Measurements from ENCODE around the gene STARD10. TPM values are rescaled to one million over a fixed set of nuclear protein-coding genes. Genes with fewer than 3 reads are reported as not detected.

The STARD10 gene
- total and polyA plus RNA-seq, 2 donors from 2014 or later: 40.7 to 127 TPM

DNA sequence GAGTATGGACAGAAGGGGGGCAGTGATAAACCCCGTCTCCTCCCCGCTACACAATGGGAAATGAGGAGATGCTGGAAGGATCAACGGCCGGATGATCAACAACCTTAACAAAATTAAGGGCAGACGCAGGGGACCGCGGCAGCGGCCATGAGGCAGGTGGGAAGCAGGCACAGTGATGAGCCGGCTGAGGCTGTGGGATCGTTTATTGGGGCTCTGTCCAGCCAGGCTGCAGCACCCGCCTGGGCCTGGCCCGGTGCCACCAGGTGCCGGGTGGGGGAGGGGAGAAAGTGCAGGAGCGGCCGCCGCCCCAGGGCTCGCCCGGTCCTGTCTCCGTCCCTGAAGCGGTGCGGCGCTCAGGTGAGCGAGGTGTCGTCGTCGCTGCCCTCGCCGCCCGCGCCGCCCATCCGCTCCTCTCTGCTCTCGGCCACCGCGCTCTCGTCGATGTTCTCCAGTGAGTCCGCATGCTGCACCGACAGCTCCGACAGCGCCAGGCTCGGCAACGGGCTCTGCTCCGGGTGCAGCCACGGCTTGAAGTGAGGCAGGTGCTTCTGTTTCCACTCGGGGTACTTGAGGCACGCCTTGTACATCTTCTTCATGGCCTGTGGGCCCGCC lies 39.2 kb downstream of the STARD10 start:
- intact Hi-C loops (cut with DNase I): no loop called here
- H3K27me3 ChIP-seq (ENCODE audit: control insufficient read depth, insufficient read depth, low read length): no peaks in the 10 kb centered on the region
- H3K4me1 ChIP-seq (ENCODE audit: control insufficient read depth in 2 of 3, insufficient read depth in 2 of 3, low read depth in 1 of 3, low read length in 3 of 3): peaks cover 3 to 16% (median 5%) of the 10 kb centered on the region in 3 donors
- peak in 1 of 5 donors; percentile 67 for DNase-seq
- no peak overlapping the region for H3K9ac ChIP-seq (ENCODE audit: low read length in 3 of 3)
- no peak overlapping the region for H3K4me3 ChIP-seq (ENCODE audit: low read length in 3 of 3)
- FAIRE-seq: no peak
- peaks cover 0 to 6% (median 6%) of the 10 kb centered on the region in 3 donors for H3K36me3 ChIP-seq (ENCODE audit: control insufficient read depth in 2 of 3, insufficient read depth in 3 of 3, low read length in 3 of 3)
- no peaks in the 10 kb centered on the region for H3K9me3 ChIP-seq (ENCODE audit: control insufficient read depth in 2 of 3, insufficient read depth in 1 of 3, low read length in 3 of 3)
- H3K27ac ChIP-seq (ENCODE audit: low read depth in 2 of 2, low read length in 2 of 2): no peak overlapping the region
- TF ChIP-seq, protein P1, sequence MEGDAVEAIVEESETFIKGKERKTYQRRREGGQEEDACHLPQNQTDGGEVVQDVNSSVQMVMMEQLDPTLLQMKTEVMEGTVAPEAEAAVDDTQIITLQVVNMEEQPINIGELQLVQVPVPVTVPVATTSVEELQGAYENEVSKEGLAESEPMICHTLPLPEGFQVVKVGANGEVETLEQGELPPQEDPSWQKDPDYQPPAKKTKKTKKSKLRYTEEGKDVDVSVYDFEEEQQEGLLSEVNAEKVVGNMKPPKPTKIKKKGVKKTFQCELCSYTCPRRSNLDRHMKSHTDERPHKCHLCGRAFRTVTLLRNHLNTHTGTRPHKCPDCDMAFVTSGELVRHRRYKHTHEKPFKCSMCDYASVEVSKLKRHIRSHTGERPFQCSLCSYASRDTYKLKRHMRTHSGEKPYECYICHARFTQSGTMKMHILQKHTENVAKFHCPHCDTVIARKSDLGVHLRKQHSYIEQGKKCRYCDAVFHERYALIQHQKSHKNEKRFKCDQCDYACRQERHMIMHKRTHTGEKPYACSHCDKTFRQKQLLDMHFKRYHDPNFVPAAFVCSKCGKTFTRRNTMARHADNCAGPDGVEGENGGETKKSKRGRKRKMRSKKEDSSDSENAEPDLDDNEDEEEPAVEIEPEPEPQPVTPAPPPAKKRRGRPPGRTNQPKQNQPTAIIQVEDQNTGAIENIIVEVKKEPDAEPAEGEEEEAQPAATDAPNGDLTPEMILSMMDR (IDR thresholded peaks at IDR 0.05; ENCODE audit: borderline replicate concordance, extremely low read depth, insufficient read depth): no peak

DNA sequence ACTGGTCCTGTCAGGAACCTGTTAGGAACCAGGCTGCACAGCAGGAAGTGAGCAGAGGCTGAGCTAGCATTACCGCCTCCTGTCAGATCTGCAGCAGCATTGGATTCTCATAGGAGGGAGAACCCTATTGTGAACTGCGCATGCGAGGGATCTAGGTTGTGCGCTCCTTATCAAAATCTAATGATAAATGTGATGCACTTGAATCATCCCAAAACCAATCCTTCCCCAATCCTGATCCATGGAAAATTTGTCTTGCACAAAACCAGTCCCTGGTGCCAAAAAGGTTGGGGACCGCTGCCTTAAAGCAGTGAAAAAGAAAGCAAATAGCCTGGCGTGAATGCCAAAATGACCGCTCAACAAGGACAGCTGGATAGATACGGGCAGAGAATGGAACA lies 39.7 kb downstream of the STARD10 start:
- H3K9ac ChIP-seq (ENCODE audit: low read length in 3 of 3): no peak overlapping the region
- H3K36me3 ChIP-seq (ENCODE audit: control insufficient read depth in 2 of 3, insufficient read depth in 3 of 3, low read length in 3 of 3): peaks cover 0 to 6% (median 6%) of the 10 kb centered on the region in 3 donors
- intact Hi-C loops (cut with DNase I): no loop called here
- H3K4me3 ChIP-seq (ENCODE audit: low read length in 3 of 3): no peak overlapping the region
- H3K27me3 ChIP-seq (ENCODE audit: control insufficient read depth, insufficient read depth, low read length): no peaks in the 10 kb centered on the region
- H3K9me3 ChIP-seq (ENCODE audit: control insufficient read depth in 2 of 3, insufficient read depth in 1 of 3, low read length in 3 of 3): no peaks in the 10 kb centered on the region
- H3K27ac ChIP-seq (ENCODE audit: low read depth in 2 of 2, low read length in 2 of 2): no peak overlapping the region
- FAIRE-seq: no peak
- H3K4me1 ChIP-seq (ENCODE audit: control insufficient read depth in 2 of 3, insufficient read depth in 2 of 3, low read depth in 1 of 3, low read length in 3 of 3): peaks cover 3 to 14% (median 5%) of the 10 kb centered on the region in 3 donors
- TF ChIP-seq, protein P1 (IDR thresholded peaks at IDR 0.05; ENCODE audit: borderline replicate concordance, extremely low read depth, insufficient read depth): no peak
- no peak for DNase-seq

DNA sequence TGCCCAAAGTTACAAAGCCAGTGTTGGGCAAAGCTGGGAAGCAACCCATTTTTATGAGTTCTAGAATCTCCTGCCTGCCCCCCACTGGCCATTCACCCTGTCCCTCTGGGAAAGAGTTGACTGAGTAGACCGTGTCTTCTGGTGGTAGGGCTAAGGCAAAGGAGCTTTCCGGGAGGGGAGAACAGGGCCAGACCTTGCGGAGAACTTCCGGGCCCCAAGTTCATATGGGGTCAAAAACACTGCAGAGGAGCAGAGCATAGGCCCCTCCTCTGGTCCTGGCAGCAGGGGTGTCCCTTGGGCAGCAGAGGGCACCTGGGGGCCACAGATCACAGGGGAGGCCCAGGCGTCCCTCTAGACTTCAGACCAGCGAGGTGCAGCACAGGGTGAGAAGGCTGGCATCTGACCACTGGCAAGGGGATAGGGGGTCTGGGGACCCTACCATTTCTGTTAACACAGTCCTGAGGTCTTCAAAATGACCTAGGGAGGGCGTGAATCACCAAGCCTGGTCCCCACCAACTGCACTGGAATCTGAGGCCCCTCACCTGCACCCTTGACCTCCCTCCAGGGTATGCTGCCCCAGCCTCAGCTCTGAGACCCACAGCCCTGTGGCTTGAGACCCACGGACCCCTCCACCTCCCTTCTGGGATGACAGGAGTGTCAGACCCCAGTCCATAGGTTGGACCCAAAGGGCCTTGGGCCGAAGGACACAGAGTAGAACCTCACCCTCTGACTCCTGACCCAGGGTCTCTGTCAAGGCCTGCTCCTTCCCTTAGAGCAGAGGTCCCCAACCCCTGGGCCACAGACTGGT lies 40.3 kb downstream of the STARD10 start:
- no peak overlapping the region for H3K4me3 ChIP-seq (ENCODE audit: low read length in 3 of 3)
- intact Hi-C loops (cut with DNase I): no loop called here
- peaks cover 0 to 6% (median 6%) of the 10 kb centered on the region in 3 donors for H3K36me3 ChIP-seq (ENCODE audit: control insufficient read depth in 2 of 3, insufficient read depth in 3 of 3, low read length in 3 of 3)
- TF ChIP-seq, protein P1 (IDR thresholded peaks at IDR 0.05; ENCODE audit: borderline replicate concordance, extremely low read depth, insufficient read depth): no peak
- no peaks in the 10 kb centered on the region for H3K27me3 ChIP-seq (ENCODE audit: control insufficient read depth, insufficient read depth, low read length)
- no peaks in the 10 kb centered on the region for H3K9me3 ChIP-seq (ENCODE audit: control insufficient read depth in 2 of 3, insufficient read depth in 1 of 3, low read length in 3 of 3)
- DNase-seq: peak in 1 of 5 donors; percentile 65
- H3K27ac ChIP-seq (ENCODE audit: low read depth in 2 of 2, low read length in 2 of 2): no peak overlapping the region
- H3K4me1 ChIP-seq (ENCODE audit: control insufficient read depth in 2 of 3, insufficient read depth in 2 of 3, low read depth in 1 of 3, low read length in 3 of 3): peaks cover 0 to 9% (median 5%) of the 10 kb centered on the region in 3 donors
- FAIRE-seq: no peak
- no peak overlapping the region for H3K9ac ChIP-seq (ENCODE audit: low read length in 3 of 3)

Measured in kidney (tissue), 14 donors.